H9 (cell line): ENCODE measurements around the gene LRP5. TPM values are rescaled to one million over a fixed set of nuclear protein-coding genes. Genes with fewer than 3 reads are reported as not detected.

Source experiments
- DNase-seq: peaks from one replicate; pipeline ENCODE4 v3.0.0-alpha.2; 2017
- H2AFZ ChIP-seq: one replicate; pipeline ENCODE4 v1.6.1; 2013; ENCODE audit warnings: mild to moderate bottlenecking, low read length, control low read depth, moderate library complexity
- H2AK5ac ChIP-seq: 2 replicates; pipeline ENCODE4 v1.6.1; 2013; ENCODE audit warnings: low read length, control low read depth, mixed read lengths; ENCODE audit not compliant: insufficient read length
- H2BK120ac ChIP-seq: one replicate; pipeline ENCODE4 v1.6.1; 2013; ENCODE audit warnings: low read depth, mild to moderate bottlenecking, low read length, control low read depth, inconsistent platforms; ENCODE audit not compliant: poor library complexity, severe bottlenecking
- H2BK12ac ChIP-seq: 2 replicates; pipeline ENCODE4 v1.6.1; 2013; ENCODE audit warnings: low read length, control low read depth, mixed read lengths, low read depth; ENCODE audit not compliant: insufficient read length
- H2BK15ac ChIP-seq: 2 replicates; pipeline ENCODE4 v1.6.1; 2013; ENCODE audit warnings: low read depth, low read length, control low read depth
- H2BK20ac ChIP-seq: one replicate; pipeline ENCODE4 v1.6.1; 2013; ENCODE audit warnings: low read depth, mild to moderate bottlenecking, low read length, control low read depth, inconsistent platforms; ENCODE audit not compliant: poor library complexity, severe bottlenecking
- H2BK5ac ChIP-seq: 2 replicates; pipeline ENCODE4 v1.6.1; 2013; ENCODE audit warnings: low read length, control low read depth, mixed read lengths; ENCODE audit not compliant: insufficient read length
- H3K14ac ChIP-seq: 2 replicates; pipeline ENCODE4 v1.6.1; 2013; ENCODE audit warnings: low read length, control low read depth; ENCODE audit not compliant: insufficient read depth
- H3K18ac ChIP-seq: 2 replicates; pipeline ENCODE4 v1.6.1; 2013; ENCODE audit warnings: low read depth, mild to moderate bottlenecking, mixed read lengths, low read length, control low read depth; ENCODE audit not compliant: insufficient read length
- H3K23ac ChIP-seq: 2 replicates; pipeline ENCODE4 v1.6.1; 2013; ENCODE audit warnings: low read length, control low read depth, mixed read lengths, low read depth; ENCODE audit not compliant: insufficient read length
- H3K23me2 ChIP-seq: 2 replicates; pipeline ENCODE4 v1.6.1; 2013; ENCODE audit warnings: low read depth, mild to moderate bottlenecking, mixed read lengths, low read length, control low read depth; ENCODE audit not compliant: insufficient read length, poor library complexity, severe bottlenecking
- H3K27ac ChIP-seq: 2 replicates; pipeline ENCODE4 v1.5.1; 2013; ENCODE audit warnings: low read length, control low read depth, mixed read lengths, low read depth; ENCODE audit not compliant: insufficient read length
- H3K27me3 ChIP-seq: 2 replicates; pipeline ENCODE4 v1.6.1; 2013; ENCODE audit warnings: low read length, control low read depth, inconsistent platforms; ENCODE audit not compliant: insufficient read depth
- H3K4ac ChIP-seq: 2 replicates; pipeline ENCODE4 v1.6.1; 2013; ENCODE audit warnings: low read depth, mild to moderate bottlenecking, control low read depth, inconsistent platforms, low read length, moderate library complexity
- H3K4me1 ChIP-seq: 2 replicates; pipeline ENCODE4 v1.6.1; 2013; ENCODE audit warnings: low read length, control low read depth, inconsistent platforms; ENCODE audit not compliant: insufficient read depth
- H3K4me2 ChIP-seq: 2 replicates; pipeline ENCODE4 v1.6.1; 2013; ENCODE audit warnings: low read length, control low read depth, mixed read lengths; ENCODE audit not compliant: insufficient read length, insufficient read depth
- H3K56ac ChIP-seq: 2 replicates; pipeline ENCODE4 v1.6.1; 2013; ENCODE audit warnings: low read depth, mild to moderate bottlenecking, mixed read lengths, low read length, control low read depth; ENCODE audit not compliant: insufficient read length
- H3K79me1 ChIP-seq: 2 replicates; pipeline ENCODE4 v1.6.1; 2013; ENCODE audit warnings: low read depth, mild to moderate bottlenecking, moderate library complexity, low read length, control low read depth, inconsistent platforms; ENCODE audit not compliant: insufficient read depth, poor library complexity, severe bottlenecking
- H3K79me2 ChIP-seq: 2 replicates; pipeline ENCODE4 v1.6.1; 2013; ENCODE audit warnings: low read length, control low read depth, inconsistent platforms; ENCODE audit not compliant: insufficient read depth
- H3K9ac ChIP-seq: 2 replicates; pipeline ENCODE4 v1.6.1; 2013; ENCODE audit warnings: low read length, control low read depth, mixed read lengths; ENCODE audit not compliant: insufficient read length; ENCODE audit errors: extremely low read depth
- H3K9me3 ChIP-seq: one replicate; pipeline ENCODE4 v1.6.1; 2013; ENCODE audit warnings: low read depth, low read length, inconsistent platforms; ENCODE audit not compliant: control insufficient read depth
- H3T11ph ChIP-seq: one replicate; pipeline ENCODE4 v1.6.1; 2013; ENCODE audit warnings: mild to moderate bottlenecking, low read length, control low read depth, inconsistent platforms
- H4K20me1 ChIP-seq: one replicate; pipeline ENCODE4 v1.6.1; 2013; ENCODE audit not compliant: control insufficient read depth, insufficient read length, insufficient read depth
- H4K5ac ChIP-seq: 2 replicates; pipeline ENCODE4 v1.6.1; 2013; ENCODE audit warnings: low read depth, mild to moderate bottlenecking, mixed read lengths, low read length, control low read depth; ENCODE audit not compliant: insufficient read length
- H4K8ac ChIP-seq: replicated peaks from 2 replicates; pipeline ENCODE4 v1.6.1; 2013; ENCODE audit warnings: low read length, control low read depth, mixed read lengths, low read depth; ENCODE audit not compliant: insufficient read length
- H4K91ac ChIP-seq: 2 replicates; pipeline ENCODE4 v1.6.1; 2013; ENCODE audit warnings: low read depth, mild to moderate bottlenecking, moderate library complexity, mixed read lengths, low read length, control low read depth; ENCODE audit not compliant: insufficient read length
- H3K27ac Mint-ChIP-seq, 3 experiments: 2 replicates in 2 of 3; 3 replicates in 1 of 3; pipeline ENCODE4 v1.8.0; 2020 to 2021; ENCODE audit warnings: mixed read lengths in 3 of 3, mild to moderate bottlenecking in 1 of 3, moderate library complexity in 1 of 3
- H3K27me3 Mint-ChIP-seq: 2 replicates; pipeline ENCODE4 v1.8.0; 2021; ENCODE audit warnings: low read depth, mild to moderate bottlenecking, moderate library complexity, mixed read lengths
- H3K36me3 Mint-ChIP-seq, 3 experiments: 2 replicates in 2 of 3; 3 replicates in 1 of 3; pipeline ENCODE4 v1.8.0; 2020 to 2021; ENCODE audit warnings: low read depth in 3 of 3, mixed read lengths in 3 of 3; ENCODE audit not compliant: insufficient read depth in 1 of 3
- H3K4me1 Mint-ChIP-seq, 2 experiments: 2 replicates each; pipeline ENCODE4 v1.8.0; 2020; ENCODE audit warnings: mixed read lengths in 2 of 2
- H3K4me3 Mint-ChIP-seq, 2 experiments: 2 replicates in 1 of 2; 3 replicates in 1 of 2; pipeline ENCODE4 v1.8.0; 2020 to 2021; ENCODE audit warnings: mild to moderate bottlenecking in 2 of 2, mixed read lengths in 2 of 2, moderate library complexity in 1 of 2
- H3K9me3 Mint-ChIP-seq, 2 experiments: 2 replicates in 1 of 2; 3 replicates in 1 of 2; pipeline ENCODE4 v1.8.0; 2020; ENCODE audit warnings: mild to moderate bottlenecking in 2 of 2, mixed read lengths in 2 of 2, moderate library complexity in 1 of 2
- CTCF ChIP-seq: fragments of 200-600 bp; sonication (generic); conservative IDR thresholded peaks from 3 replicates; pipeline ENCODE4 v1.8.0; 2021; ENCODE audit warnings: antibody characterized with exemption, mild to moderate bottlenecking
- WGBS: extraction: QIAGEN DNeasy Blood & Tissue Kit; methylation state at CpG from one replicate; pipeline ENCODE4 v1.1.7; 2013; ENCODE audit warnings: missing lambda C conversion rate, low lambda C conversion rate, mixed read lengths; ENCODE audit not compliant: insufficient read length; ENCODE audit errors: extremely low coverage; 5-methylcytosine and 5-hydroxymethylcytosine counted together
- total RNA-seq: library from RNA; stranded (reverse); gene quantifications from 2 replicates; pipeline ENCODE4 v1.2.1, GENCODE V29; 2021

Gene LRP5
- total RNA-seq, 1 experiment from 2014 or later, result 38.4 TPM

GRCh38 chr11:68436162-68436888, 123.9 kb downstream of the LRP5 start:
- no peak overlapping the region for H3K23ac ChIP-seq
- H2AFZ ChIP-seq, result no peak overlapping the region
- no peak overlapping the region for H3K9ac ChIP-seq
- H4K20me1 ChIP-seq, result no peaks in the 10 kb centered on the region
- Mint-ChIP-seq H3K4me1 (peaks cover 8 to 23% of the 10 kb centered on the region in 2 experiments), H3K4me3 (no peak overlapping the region), H3K27ac (peak overlapping the region in 1 of 3 experiments; percentile 82; a peak in 2 of 7 replicates), H3K9me3 (no peaks in the 10 kb centered on the region), H3K27me3 (no peaks in the 10 kb centered on the region), H3K36me3 (peaks cover 0 to 12% (median 9%) of the 10 kb centered on the region in 3 experiments)
- no peak overlapping the region for H3K56ac ChIP-seq
- H2BK20ac ChIP-seq, result no peak overlapping the region
- H4K91ac ChIP-seq, result no peak overlapping the region
- no peak overlapping the region for H2AK5ac ChIP-seq
- H3K27ac ChIP-seq, result no peak overlapping the region
- no peak for TF ChIP-seq CTCF
- no peak overlapping the region for H2BK120ac ChIP-seq
- no peaks in the 10 kb centered on the region for H3K79me2 ChIP-seq
- H3K27me3 ChIP-seq, result no peaks in the 10 kb centered on the region
- H3K14ac ChIP-seq, result no peak overlapping the region
- H3K9me3 ChIP-seq, result no peaks in the 10 kb centered on the region
- no peak overlapping the region for H3K4ac ChIP-seq
- no peak for DNase-seq
- WGBS, result no CpG with 5 or more reads among the region's 16 CpGs
- H2BK5ac ChIP-seq, result no peak overlapping the region
- H4K8ac ChIP-seq, result no peak overlapping the region
- H3K18ac ChIP-seq, result no peak overlapping the region
- no peaks in the 10 kb centered on the region for H3K23me2 ChIP-seq
- no peak overlapping the region for H2BK15ac ChIP-seq
- no peak overlapping the region for H3K4me2 ChIP-seq
- no peaks in the 10 kb centered on the region for H3K79me1 ChIP-seq
- H4K5ac ChIP-seq, result no peak overlapping the region
- H2BK12ac ChIP-seq, result no peak overlapping the region
- H3K4me1 ChIP-seq, result no peaks in the 10 kb centered on the region
- no peak overlapping the region for H3T11ph ChIP-seq
